OCI-LY1 (cell line): Measurements from ENCODE around the gene PYCR2.

ENCODE experiments used
- CTCF ChIP-seq: fragments of 200-600 bp; sonication (generic), shearing (Covaris generic); IDR thresholded peaks from 2 replicates; pipeline ENCODE4 v1.5.1; 2017; ENCODE audit warnings: mild to moderate bottlenecking, antibody characterized with exemption, low read length, moderate library complexity, mixed read lengths
- EZH2 ChIP-seq: fragments of 200-600 bp; sonication (generic), shearing (Covaris generic); IDR thresholded peaks from 2 replicates; pipeline ENCODE4 v1.8.0; 2017; ENCODE audit warnings: borderline replicate concordance, mixed run types, mild to moderate bottlenecking, antibody characterized with exemption, low read length, moderate library complexity, mixed read lengths

GRCh38 chr1:225931270-225932136 is 7.5 kb upstream of the PYCR2 start:
- TF ChIP-seq CTCF = no peak
- no peak for TF ChIP-seq EZH2
